Activated naive CD8-positive, alpha-beta T cell treated with anti-CD3 and anti-CD28 coated beads for 36 hours (primary cell): Measurements from ENCODE around the gene MIGA1. TPM values are rescaled to one million over a fixed set of nuclear protein-coding genes. Genes with fewer than 3 reads are reported as not detected.
"Not testable (repeated sequence)": the region's sequence is repeated elsewhere in the genome, so short reads cannot be mapped to it uniquely, and the experiment has no call there.

ENCODE experiments used
- DNase-seq: peaks from one replicate; pipeline ENCODE4 v3.0.0; 2021
- H3K27ac Mint-ChIP-seq: one replicate; pipeline ENCODE4 v1.8.0; 2022; ENCODE audit warnings: mild to moderate bottlenecking, moderate library complexity, mixed read lengths
- H3K27me3 Mint-ChIP-seq: one replicate; pipeline ENCODE4 v1.8.0; 2022; ENCODE audit warnings: mild to moderate bottlenecking, mixed read lengths
- H3K36me3 Mint-ChIP-seq: one replicate; pipeline ENCODE4 v1.8.0; 2021; ENCODE audit warnings: mild to moderate bottlenecking, mixed read lengths
- H3K4me1 Mint-ChIP-seq: one replicate; pipeline ENCODE4 v1.8.0; 2021; ENCODE audit warnings: mixed read lengths
- H3K4me3 Mint-ChIP-seq: one replicate; pipeline ENCODE4 v1.8.0; 2022; ENCODE audit warnings: mild to moderate bottlenecking, moderate library complexity, mixed read lengths
- H3K9me3 Mint-ChIP-seq: one replicate; pipeline ENCODE4 v1.8.0; 2022; ENCODE audit warnings: mixed read lengths
- total RNA-seq, 2 experiments: library from RNA; stranded (reverse); gene quantifications; one replicate each; pipeline ENCODE4 v1.2.3, GENCODE V29; 2021

MIGA1 gene, protein sequence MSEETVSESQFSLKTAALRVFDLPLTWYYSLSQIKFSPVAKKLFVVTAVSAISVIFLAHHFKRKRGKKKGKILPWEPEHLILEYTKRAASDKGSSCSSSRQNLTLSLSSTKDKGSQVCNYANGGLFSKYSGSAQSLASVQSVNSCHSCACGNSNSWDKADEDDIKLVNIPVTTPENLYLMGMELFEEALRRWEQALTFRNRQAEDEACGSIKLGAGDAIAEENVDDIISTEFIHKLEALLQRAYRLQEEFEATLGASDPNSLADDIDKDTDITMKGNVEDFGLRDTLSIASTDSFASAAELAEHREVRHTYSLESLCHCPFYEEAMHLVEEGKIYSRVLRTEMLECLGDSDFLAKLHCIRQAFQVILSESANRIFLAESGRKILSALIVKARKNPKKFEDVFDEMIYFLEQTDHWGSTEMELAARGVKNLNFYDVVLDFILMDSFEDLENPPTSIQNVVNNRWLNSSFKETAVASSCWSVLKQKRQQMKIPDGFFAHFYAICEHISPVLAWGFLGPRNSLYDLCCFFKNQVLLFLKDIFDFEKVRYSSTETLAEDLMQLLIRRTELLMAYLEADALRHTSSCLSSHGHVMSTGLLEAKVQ
- total RNA-seq, result 1 to 10 TPM; 6.1 to 7.5 TPM

DNA sequence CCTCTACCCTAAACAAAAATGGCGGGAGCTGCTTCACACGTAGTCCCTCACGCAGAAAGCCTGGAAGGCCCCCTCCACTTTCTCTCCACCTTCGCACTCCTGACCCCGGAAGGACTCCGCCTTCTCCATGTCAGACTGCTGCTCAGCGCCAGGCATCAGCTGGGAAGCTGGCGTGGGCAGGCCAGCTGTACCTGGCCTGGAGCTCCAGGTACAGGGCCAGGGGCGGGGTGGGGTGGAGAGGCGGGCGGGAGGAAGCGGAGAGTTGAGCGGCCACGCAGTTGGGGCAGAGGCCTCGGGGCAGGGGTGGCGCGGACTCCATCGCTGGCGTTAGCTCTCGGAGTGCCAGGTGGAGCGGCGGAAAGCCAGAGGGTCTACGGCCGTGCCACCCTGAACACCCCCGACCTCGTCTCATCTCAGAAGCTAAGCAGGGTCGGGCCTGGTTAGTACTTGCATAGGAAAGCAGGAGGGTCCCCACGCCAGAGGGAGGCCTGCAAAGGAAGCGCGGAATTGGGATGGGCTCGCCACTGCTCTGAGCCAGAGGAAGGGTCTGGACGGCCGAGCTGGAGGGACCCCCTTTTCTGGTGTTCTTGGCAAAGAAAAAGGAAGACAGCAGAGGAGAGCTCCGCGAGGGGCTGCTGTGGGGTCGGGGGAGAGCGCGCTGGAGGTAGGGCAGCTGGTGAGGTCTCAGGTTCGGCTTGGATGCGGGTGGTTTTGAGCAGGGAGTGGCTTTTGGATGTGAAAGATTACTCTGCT is at the start of gene MIGA1:
MIGA1 (plus strand) TSS at position 121 of the 753 bp plus-strand sequence. CDS start 3,604 bp downstream, outside the sequence.
- no peaks in the 10 kb centered on the region for H3K27me3 Mint-ChIP-seq
- peaks cover 4% of the 10 kb centered on the region for H3K9me3 Mint-ChIP-seq
- peak within 1 kb of the TSS; percentile 86 for H3K27ac Mint-ChIP-seq
- DNase-seq, result peak; percentile 82
- H3K4me3 Mint-ChIP-seq, result peak within 1 kb of the TSS; percentile 92
- peaks cover 17% of the 10 kb centered on the region for H3K36me3 Mint-ChIP-seq
- H3K4me1 Mint-ChIP-seq, result peaks cover 32% of the 10 kb centered on the region

DNA sequence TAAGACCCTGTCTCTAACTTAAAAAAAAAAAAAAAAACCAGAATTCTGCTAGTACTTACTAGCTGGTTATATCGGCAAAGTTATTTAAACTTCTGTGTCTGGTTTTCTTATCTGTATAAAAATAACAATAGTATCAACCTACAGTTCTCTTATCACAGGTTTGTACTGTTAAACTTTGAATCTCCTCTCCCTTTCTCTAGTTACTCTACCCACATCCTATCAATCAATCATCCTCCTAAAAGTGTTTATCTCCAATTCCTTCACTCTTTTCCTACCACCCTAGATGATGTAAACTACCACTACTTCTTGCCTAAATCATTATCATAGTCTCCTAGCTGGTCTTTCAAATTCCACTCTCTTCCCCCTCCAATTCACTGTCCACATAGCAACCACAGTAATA is 47.4 kb upstream of the MIGA1 start:
- peaks cover 8% of the 10 kb centered on the region for H3K36me3 Mint-ChIP-seq
- no peaks in the 10 kb centered on the region for H3K4me1 Mint-ChIP-seq
- DNase-seq, result no peak
- no peak overlapping the region for H3K27ac Mint-ChIP-seq
- H3K9me3 Mint-ChIP-seq, result no peaks in the 10 kb centered on the region
- no peaks in the 10 kb centered on the region for H3K27me3 Mint-ChIP-seq
- no peak overlapping the region for H3K4me3 Mint-ChIP-seq

DNA sequence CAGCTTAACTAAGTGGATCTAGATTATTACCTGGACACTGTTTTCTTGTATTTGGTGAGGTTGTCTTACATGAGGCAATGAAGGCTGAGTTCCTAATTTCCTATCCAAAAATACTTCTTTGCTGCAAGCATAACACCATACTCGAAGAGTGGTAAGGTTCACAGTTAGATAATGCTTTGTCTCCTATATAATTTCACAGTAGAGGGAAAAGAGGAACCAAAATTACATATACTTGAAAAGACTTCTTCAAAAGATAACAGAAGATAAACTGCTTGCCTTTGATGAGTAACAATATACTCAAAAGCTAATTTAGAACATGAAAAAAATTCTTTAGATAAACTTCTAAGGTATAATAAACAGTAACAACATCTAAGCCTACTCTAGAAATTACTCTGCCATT is 40.2 kb upstream of the MIGA1 start:
- no peaks in the 10 kb centered on the region for H3K27me3 Mint-ChIP-seq
- H3K9me3 Mint-ChIP-seq, result no peaks in the 10 kb centered on the region
- no peak overlapping the region for H3K27ac Mint-ChIP-seq
- no peak for DNase-seq
- H3K4me1 Mint-ChIP-seq, result peaks cover 12% of the 10 kb centered on the region
- no peak overlapping the region for H3K4me3 Mint-ChIP-seq
- H3K36me3 Mint-ChIP-seq, result peaks cover 9% of the 10 kb centered on the region

DNA sequence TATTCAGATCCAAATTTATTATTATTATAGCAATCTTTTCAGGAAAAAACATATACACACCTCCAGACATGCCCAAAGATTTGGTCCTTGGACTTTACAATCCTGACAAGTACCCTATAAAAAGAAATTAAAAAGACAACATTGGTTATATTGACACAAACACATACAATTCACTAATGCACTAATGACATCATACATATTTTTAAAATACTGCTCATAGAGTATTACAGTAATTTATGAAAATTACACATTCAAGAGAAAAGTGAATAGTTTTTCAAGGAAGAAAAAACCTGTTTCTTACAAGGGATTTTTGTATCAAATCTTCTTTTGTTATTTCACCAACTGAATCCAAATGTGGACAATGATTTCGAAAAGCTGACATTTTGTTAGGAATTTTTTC is 38.1 kb upstream of the MIGA1 start:
- no peak for DNase-seq
- Mint-ChIP-seq H3K4me3 (no peak overlapping the region), H3K36me3 (peaks cover 11% of the 10 kb centered on the region), H3K4me1 (peaks cover 28% of the 10 kb centered on the region), H3K27ac (no peak overlapping the region), H3K27me3 (no peaks in the 10 kb centered on the region), H3K9me3 (no peaks in the 10 kb centered on the region)

DNA sequence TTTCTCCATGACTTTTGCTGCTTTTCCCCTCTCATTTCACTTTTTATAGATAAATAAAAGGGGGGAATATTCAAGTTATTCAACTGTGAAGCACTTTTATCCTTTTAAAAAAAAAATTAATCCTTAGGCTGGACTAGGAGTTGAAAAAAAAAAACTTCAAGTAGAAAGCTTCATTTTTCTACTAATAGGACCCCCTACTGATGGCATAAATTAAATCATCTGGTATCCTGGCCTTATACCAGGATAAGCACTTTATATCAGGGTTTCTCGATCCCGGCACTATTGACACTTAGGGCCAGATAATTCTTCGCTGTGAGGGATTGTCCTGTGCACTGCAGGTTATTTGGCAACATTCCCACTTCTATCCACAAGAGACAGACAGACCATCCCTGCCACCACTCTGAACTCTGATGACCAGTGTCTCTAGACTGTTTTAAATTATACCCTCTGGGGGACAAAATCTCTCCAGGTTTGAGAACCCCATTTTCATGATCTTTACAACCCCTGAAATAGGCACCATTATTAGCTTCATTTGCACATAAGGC is 37.4 kb upstream of the MIGA1 start:
- no peak overlapping the region for H3K27ac Mint-ChIP-seq
- peaks cover 28% of the 10 kb centered on the region for H3K4me1 Mint-ChIP-seq
- H3K4me3 Mint-ChIP-seq, result no peak overlapping the region
- H3K9me3 Mint-ChIP-seq, result no peaks in the 10 kb centered on the region
- no peaks in the 10 kb centered on the region for H3K27me3 Mint-ChIP-seq
- DNase-seq, result no peak
- peaks cover 11% of the 10 kb centered on the region for H3K36me3 Mint-ChIP-seq

DNA sequence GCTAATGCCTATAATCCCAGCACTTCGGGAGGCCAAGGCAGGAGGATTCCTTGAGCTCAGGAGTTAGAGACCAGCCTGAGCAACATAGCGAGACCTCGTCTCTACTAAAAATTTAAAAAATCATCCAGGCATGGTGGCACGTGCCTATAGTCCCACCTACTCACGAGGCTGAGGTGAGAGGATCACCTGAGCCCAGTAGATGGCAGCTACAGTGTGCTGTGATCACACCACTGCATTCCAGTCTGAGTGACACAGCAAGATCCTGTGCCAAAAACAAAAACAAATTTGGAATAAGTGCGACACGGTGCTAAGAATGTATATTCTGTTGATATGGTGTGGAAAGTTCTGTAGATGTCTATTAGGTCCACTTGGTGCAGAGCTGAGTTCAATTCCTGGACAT is 34.9 kb upstream of the MIGA1 start:
- Mint-ChIP-seq H3K27me3 (no peaks in the 10 kb centered on the region), H3K27ac (no peak overlapping the region), H3K4me1 (peaks cover 42% of the 10 kb centered on the region), H3K4me3 (no peak overlapping the region), H3K36me3 (peaks cover 11% of the 10 kb centered on the region), H3K9me3 (no peaks in the 10 kb centered on the region)
- DNase-seq, result no peak

DNA sequence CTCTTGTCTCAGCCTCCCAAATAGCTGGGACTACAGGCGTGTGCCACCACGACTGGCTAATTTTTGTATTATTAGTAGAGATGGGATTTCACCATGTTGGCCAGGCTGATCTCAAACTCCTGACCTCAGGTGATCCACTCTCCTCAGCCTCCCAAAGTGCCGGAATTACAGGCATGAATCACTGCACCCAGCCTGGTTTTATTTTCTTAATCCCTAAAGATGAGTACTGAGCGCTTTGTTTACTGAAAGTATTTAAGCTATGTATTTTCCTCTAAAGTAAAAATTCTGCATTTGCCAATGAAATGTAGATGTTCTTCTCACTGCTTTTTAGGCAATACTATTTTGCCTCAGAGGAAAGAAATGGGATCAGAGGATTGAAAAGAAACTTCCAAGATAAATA is 30.0 kb upstream of the MIGA1 start:
- H3K27ac Mint-ChIP-seq, H3K27me3 Mint-ChIP-seq, H3K9me3 Mint-ChIP-seq, H3K4me3 Mint-ChIP-seq, DNase-seq: not testable (repeated sequence)
- Mint-ChIP-seq H3K36me3 (peaks cover 10% of the 10 kb centered on the region), H3K4me1 (peaks cover 41% of the 10 kb centered on the region)

DNA sequence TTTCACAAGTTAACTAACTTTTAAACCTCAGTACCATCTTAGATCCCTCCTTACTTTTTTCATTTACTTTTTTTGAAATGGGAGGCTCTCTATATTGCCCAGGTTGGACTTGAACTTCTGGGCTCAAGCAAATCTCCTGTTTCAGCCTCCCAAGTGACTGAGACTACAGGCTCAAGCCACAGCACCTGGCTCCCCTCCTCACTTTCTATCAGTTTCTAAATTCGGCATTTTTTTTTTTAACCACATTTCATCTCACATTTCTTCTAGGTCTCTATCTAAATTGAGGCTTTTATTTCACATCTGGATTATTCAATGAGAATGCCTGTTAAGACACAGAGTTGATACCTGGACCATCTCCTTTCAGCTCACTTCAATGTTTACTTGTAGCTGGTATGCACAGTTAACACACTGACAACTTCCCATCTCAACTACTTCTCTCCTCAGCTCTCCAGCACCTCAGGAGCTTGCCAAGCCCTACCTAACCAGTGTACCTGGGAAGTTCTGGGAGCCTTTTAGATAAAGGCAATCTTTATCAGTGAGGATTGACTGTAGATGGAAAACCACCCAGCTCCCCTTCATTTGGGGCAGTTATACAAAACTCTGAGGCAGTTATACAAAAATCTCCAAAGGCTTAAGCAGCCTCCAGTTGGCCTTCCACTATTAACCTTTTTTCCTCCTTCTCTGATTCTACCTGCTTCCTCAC is 23.2 kb upstream of the MIGA1 start:
- H3K27me3 Mint-ChIP-seq, result no peaks in the 10 kb centered on the region
- H3K36me3 Mint-ChIP-seq, result peaks cover 1% of the 10 kb centered on the region
- peaks cover 40% of the 10 kb centered on the region for H3K4me1 Mint-ChIP-seq
- no peaks in the 10 kb centered on the region for H3K9me3 Mint-ChIP-seq
- DNase-seq, result no peak
- H3K4me3 Mint-ChIP-seq, result peak overlapping the region; percentile 2
- peak overlapping the region; percentile 12 for H3K27ac Mint-ChIP-seq

DNA sequence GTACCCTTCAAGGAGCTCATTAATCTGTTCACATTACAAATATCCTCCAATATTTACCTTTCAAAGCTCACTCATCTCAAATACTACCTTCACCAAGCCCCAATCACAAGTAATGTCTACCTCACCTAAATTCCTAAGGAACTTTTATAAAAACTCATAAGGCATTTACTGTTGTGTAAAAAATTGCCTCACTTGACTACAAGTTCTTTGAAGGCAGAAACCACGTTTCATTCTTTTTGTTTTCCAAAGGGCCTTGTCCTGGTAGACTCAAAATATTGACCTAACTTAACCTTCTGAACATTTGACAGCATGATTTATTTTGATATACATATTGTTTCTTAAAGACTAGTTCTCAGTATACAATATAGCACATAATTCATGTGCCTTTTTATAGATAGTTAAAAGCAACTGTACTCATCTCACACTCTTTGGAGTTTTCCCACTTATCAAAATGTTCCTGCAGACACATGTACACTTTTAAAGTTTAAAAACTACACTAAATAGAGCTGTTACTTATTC is 22.3 kb upstream of the MIGA1 start:
- peaks cover 47% of the 10 kb centered on the region for H3K4me1 Mint-ChIP-seq
- no peak for DNase-seq
- no peaks in the 10 kb centered on the region for H3K9me3 Mint-ChIP-seq
- H3K27ac Mint-ChIP-seq, result peak overlapping the region; percentile 23
- peaks cover 1% of the 10 kb centered on the region for H3K36me3 Mint-ChIP-seq
- H3K27me3 Mint-ChIP-seq, result no peaks in the 10 kb centered on the region
- peak overlapping the region; percentile 40 for H3K4me3 Mint-ChIP-seq

DNA sequence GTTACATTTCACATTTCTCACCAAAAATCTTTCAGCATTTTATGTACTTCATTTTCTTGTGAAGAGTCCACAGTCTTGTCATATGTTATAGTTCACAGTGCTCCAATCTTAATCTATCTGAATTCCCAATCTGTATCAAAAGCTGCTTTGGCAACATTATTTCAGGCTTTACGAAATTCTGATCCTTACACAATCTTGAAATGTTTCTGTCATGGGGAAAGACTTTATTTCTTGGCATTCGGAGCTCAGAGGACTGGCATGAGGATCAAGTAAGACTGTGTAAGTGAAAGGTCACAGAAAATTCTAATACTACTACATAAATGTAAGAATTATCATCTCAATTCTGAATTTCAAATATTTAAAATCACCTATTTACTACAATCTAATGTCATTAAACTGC is 21.8 kb upstream of the MIGA1 start:
- Mint-ChIP-seq H3K36me3 (no peaks in the 10 kb centered on the region), H3K27ac (peak overlapping the region; percentile 23), H3K4me3 (peak overlapping the region; percentile 40), H3K9me3 (no peaks in the 10 kb centered on the region), H3K4me1 (peaks cover 48% of the 10 kb centered on the region), H3K27me3 (no peaks in the 10 kb centered on the region)
- no peak for DNase-seq

DNA sequence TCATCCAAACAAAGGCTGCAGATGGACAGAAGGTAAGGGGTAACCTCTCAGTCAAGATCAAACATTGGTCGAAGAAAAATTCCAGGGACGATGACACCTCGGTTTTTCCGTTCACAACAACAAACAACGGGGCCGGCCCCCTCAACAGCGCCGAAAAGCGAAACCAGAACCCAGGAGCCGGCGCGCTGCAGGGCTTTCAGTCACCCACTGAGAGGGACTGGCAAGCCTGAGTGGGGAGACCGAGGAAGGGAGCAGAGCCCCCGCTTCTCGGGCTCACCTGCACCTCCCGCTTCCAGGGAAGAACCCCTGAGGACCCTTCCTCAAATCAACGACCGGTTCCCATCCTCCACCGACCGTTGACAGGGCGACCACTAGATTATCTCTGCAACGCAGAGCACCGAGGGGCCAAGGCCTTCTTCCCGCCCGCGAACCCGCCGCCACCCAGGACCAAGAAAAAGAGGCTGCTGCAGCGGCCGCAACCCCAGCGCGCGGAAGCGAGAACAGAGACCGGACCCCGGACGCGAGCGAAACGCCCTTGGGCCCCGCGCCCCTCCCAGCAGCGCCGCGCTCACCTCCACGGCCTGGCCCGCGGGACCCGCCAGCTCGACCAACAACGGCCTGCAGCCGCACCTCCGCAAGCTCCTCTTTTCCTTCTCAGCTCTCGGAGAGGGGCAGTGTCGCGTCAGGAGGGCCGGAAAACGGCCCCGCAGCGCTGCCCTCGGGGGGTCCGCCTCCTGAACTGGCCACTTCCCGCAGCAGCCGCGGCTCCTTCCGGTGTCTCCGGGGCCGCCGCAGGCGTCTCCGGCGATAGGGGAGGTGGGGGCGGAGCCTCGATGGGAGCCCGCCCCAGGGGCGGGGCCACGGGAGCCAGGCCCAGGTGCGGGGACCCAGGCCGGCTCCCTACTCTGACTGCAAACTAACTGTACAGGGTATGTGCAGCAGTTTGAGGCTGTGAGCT is 20.1 kb upstream of the MIGA1 start, which contains the start of gene USP33:
USP33 (minus strand) TSS at position 782 of the 958 bp plus-strand sequence. CDS start 18,155 bp downstream, outside the sequence.
- no peaks in the 10 kb centered on the region for H3K9me3 Mint-ChIP-seq
- peak within 1 kb of the TSS; percentile 94 for H3K27ac Mint-ChIP-seq
- DNase-seq, result peak; percentile 94
- no peaks in the 10 kb centered on the region for H3K27me3 Mint-ChIP-seq
- peaks cover 43% of the 10 kb centered on the region for H3K4me1 Mint-ChIP-seq
- H3K36me3 Mint-ChIP-seq, result no peaks in the 10 kb centered on the region
- H3K4me3 Mint-ChIP-seq, result peak within 1 kb of the TSS; percentile 95

DNA sequence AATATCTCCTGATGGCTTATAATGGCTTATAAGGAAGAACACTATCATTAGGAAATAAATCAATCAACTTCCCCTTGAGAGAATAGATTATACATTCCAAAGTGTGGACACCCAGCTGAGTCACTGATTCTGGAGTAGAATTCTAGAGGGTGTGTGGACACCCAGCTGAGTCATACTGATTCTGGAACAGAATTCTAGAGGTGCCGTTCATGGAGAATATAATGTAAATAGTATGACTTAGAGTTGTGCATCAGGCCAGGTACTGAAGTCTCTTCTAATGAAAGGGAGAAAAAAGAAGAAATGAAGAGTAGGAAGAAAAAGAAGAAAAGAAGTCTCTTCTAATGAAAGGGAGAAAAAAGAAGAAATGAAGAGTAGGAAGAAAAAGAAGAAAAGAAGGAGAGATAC is 17.4 kb upstream of the MIGA1 start:
- H3K27me3 Mint-ChIP-seq, result no peaks in the 10 kb centered on the region
- no peak for DNase-seq
- no peak overlapping the region for H3K27ac Mint-ChIP-seq
- H3K4me1 Mint-ChIP-seq, result peaks cover 23% of the 10 kb centered on the region
- no peaks in the 10 kb centered on the region for H3K36me3 Mint-ChIP-seq
- H3K4me3 Mint-ChIP-seq, result no peak overlapping the region
- H3K9me3 Mint-ChIP-seq, result no peaks in the 10 kb centered on the region

DNA sequence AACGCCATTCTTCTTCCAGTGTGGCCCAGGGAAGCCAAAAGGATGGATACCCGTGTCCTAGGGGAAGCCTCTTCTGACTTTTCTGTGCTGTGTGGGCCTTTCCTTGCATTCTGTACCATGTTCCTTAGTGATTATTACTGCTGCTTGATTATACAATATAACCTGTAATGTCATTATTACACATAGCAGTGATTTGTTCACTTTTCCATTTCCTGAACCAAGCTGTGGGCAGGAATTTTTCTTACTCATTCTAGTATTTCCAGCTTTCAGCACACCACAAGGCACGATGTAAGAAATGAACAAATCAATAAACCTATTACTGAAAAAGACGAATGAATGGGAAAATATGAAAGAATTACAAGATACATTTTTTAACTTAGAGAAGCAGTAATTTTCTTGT is 11.4 kb upstream of the MIGA1 start:
- no peak overlapping the region for H3K4me3 Mint-ChIP-seq
- no peaks in the 10 kb centered on the region for H3K9me3 Mint-ChIP-seq
- H3K27me3 Mint-ChIP-seq, result no peaks in the 10 kb centered on the region
- DNase-seq, result no peak
- H3K36me3 Mint-ChIP-seq, result no peaks in the 10 kb centered on the region
- no peak overlapping the region for H3K27ac Mint-ChIP-seq
- H3K4me1 Mint-ChIP-seq, result peaks cover 3% of the 10 kb centered on the region
